PC-3 (cell line): Measurements from ENCODE around the gene RERE.

ENCODE experiments used
- CTCF ChIP-seq: fragments of 300-600 bp; sonication (generic); conservative IDR thresholded peaks from 2 replicates; pipeline ENCODE4 v1.5.1; 2017; ENCODE audit warnings: antibody characterized with exemption, low read depth, mild to moderate bottlenecking, low read length
- EZH2 ChIP-seq: fragments of 300-600 bp; sonication (generic); IDR thresholded peaks from one replicate; pipeline ENCODE4 v1.6.1; 2017; ENCODE audit warnings: antibody characterized with exemption, mild to moderate bottlenecking, low read length; ENCODE audit not compliant: unreplicated experiment
- EZH2phosphoT487 ChIP-seq: fragments of 300-600 bp; sonication (generic); IDR thresholded peaks from 2 replicates; pipeline ENCODE4 v1.6.1; 2018; ENCODE audit warnings: mild to moderate bottlenecking, antibody characterized with exemption, low read length, borderline replicate concordance

- no peak for TF ChIP-seq CTCF
- no peak for TF ChIP-seq EZH2
- no peak for TF ChIP-seq EZH2phosphoT487
Observed at GRCh38 chr1:8568837-8569236, 248.6 kb downstream of the RERE start.
